KMS-11 (cell line): ENCODE data around the gene CEP70.

Experiments used
- H2AFZ ChIP-seq: fragments of 200-600 bp; sonication (generic); 2 replicates; pipeline ENCODE4 v1.6.1; 2016; ENCODE audit warnings: antibody characterized with exemption, mixed run types, low read depth
- H3K27ac ChIP-seq: fragments of 200-600 bp; sonication (generic); 2 replicates; pipeline ENCODE4 v1.6.1; 2016; ENCODE audit warnings: mild to moderate bottlenecking, mixed run types
- H3K27me3 ChIP-seq: fragments of 200-600 bp; sonication (generic); 2 replicates; pipeline ENCODE4 v1.6.1; 2017; ENCODE audit warnings: mild to moderate bottlenecking, low read depth, mixed run types, moderate library complexity; ENCODE audit not compliant: insufficient read depth
- H3K36me3 ChIP-seq: fragments of 200-600 bp; sonication (generic); 2 replicates; pipeline ENCODE4 v1.6.1; 2017; ENCODE audit warnings: mild to moderate bottlenecking, mixed run types; ENCODE audit not compliant: insufficient read depth
- H3K4me1 ChIP-seq: fragments of 200-600 bp; sonication (generic); 2 replicates; pipeline ENCODE4 v1.6.1; 2016; ENCODE audit warnings: mild to moderate bottlenecking, low read depth, mixed run types; ENCODE audit not compliant: poor library complexity, severe bottlenecking
- H3K4me2 ChIP-seq: fragments of 200-600 bp; sonication (generic); 2 replicates; pipeline ENCODE4 v1.7.0; 2016; ENCODE audit warnings: mild to moderate bottlenecking, mixed run types
- H3K4me3 ChIP-seq: fragments of 200-600 bp; sonication (generic); IDR thresholded peaks from 2 replicates; pipeline ENCODE4 v1.6.1; 2017; ENCODE audit warnings: low read depth, low read length, mixed read lengths; ENCODE audit not compliant: insufficient read depth
- H3K79me2 ChIP-seq: fragments of 200-600 bp; sonication (generic); 2 replicates; pipeline ENCODE4 v1.6.1; 2016; ENCODE audit warnings: low read depth, mixed run types; ENCODE audit not compliant: insufficient read depth
- H3K9ac ChIP-seq: fragments of 200-600 bp; sonication (generic); 2 replicates; pipeline ENCODE4 v1.6.1; 2016; ENCODE audit warnings: mild to moderate bottlenecking, mixed run types
- H4K20me1 ChIP-seq: fragments of 200-600 bp; sonication (generic); 2 replicates; pipeline ENCODE4 v1.6.1; 2016; ENCODE audit warnings: mild to moderate bottlenecking, mixed run types; ENCODE audit not compliant: insufficient read depth
- CTCF ChIP-seq: fragments of 200-600 bp; sonication (generic); conservative IDR thresholded peaks from 2 replicates; pipeline ENCODE4 v1.6.1; 2017; ENCODE audit warnings: low read depth, mild to moderate bottlenecking, antibody characterized with exemption, low read length, moderate library complexity, mixed read lengths

CEP70 gene

GRCh38 chr3:138593488-138594149 lies 441 bp downstream of the CEP70 start:
- Histone ChIP-seq H3K4me2 (peak overlapping the region; percentile 49), H3K36me3 (no peaks in the 10 kb centered on the region), H3K79me2 (no peaks in the 10 kb centered on the region; the same call in 1 of the 2 replicates), H3K4me3 (peak overlapping the region; percentile 90), H2AFZ (peak overlapping the region; percentile 90), H3K27me3 (no peaks in the 10 kb centered on the region), H4K20me1 (no peaks in the 10 kb centered on the region), H3K9ac (peak overlapping the region; percentile 66; the same call in 1 of the 2 replicates), H3K27ac (peak overlapping the region; percentile 69), H3K4me1 (peaks cover 20% of the 10 kb centered on the region)
- no peak for TF ChIP-seq CTCF

GRCh38 chr3:138591392-138591791 lies 2.7 kb downstream of the CEP70 start:
- Histone ChIP-seq H3K79me2 (no peaks in the 10 kb centered on the region; the same call in 1 of the 2 replicates), H3K4me2 (no peak overlapping the region), H3K9ac (no peak overlapping the region), H2AFZ (no peak overlapping the region), H3K36me3 (no peaks in the 10 kb centered on the region), H3K27me3 (no peaks in the 10 kb centered on the region), H3K4me3 (no peak overlapping the region), H3K27ac (no peak overlapping the region), H3K4me1 (peaks cover 20% of the 10 kb centered on the region), H4K20me1 (no peaks in the 10 kb centered on the region)
- TF ChIP-seq CTCF, result no peak

- H4K20me1 ChIP-seq, result no peaks in the 10 kb centered on the region
- peaks cover 25% of the 10 kb centered on the region for H3K4me1 ChIP-seq
- H3K27me3 ChIP-seq, result no peaks in the 10 kb centered on the region
- H3K4me2 ChIP-seq, result no peak overlapping the region
- no peak overlapping the region for H3K9ac ChIP-seq
- H3K27ac ChIP-seq, result no peak overlapping the region
- no peak overlapping the region for H3K4me3 ChIP-seq
- H3K79me2 ChIP-seq, result no peaks in the 10 kb centered on the region; the same call in 1 of the 2 replicates
- no peaks in the 10 kb centered on the region for H3K36me3 ChIP-seq
- H2AFZ ChIP-seq, result no peak overlapping the region
- no peak for TF ChIP-seq CTCF
Observed at GRCh38 chr3:138588445-138588844, 5.6 kb downstream of the CEP70 start.

GRCh38 chr3:138587374-138587773 lies 6.7 kb downstream of the CEP70 start:
- Histone ChIP-seq H3K4me2 (no peak overlapping the region), H3K4me3 (no peak overlapping the region), H2AFZ (no peak overlapping the region), H3K4me1 (peaks cover 23% of the 10 kb centered on the region), H3K27ac (no peak overlapping the region), H3K27me3 (no peaks in the 10 kb centered on the region), H3K9ac (no peak overlapping the region), H4K20me1 (no peaks in the 10 kb centered on the region), H3K36me3 (no peaks in the 10 kb centered on the region), H3K79me2 (no peaks in the 10 kb centered on the region)
- TF ChIP-seq CTCF, result no peak
